NCI-H774 (cell line): ENCODE data around the gene RCSD1.

Experiments used
- DNase-seq: peaks from one replicate; lab custom pipeline; 2025; lab: John Stamatoyannopoulos, UW

RCSD1 gene

GRCh38 chr1:167618366-167618765, 11.7 kb upstream of the RCSD1 start:
- DNase-seq = no peak

- no peak for DNase-seq
Measured at GRCh38 chr1:167618789-167619188, 11.2 kb upstream of the RCSD1 start.

GRCh38 chr1:167620002-167620401, 10.0 kb upstream of the RCSD1 start:
- DNase-seq = no peak

GRCh38 chr1:167621780-167622313, 8.2 kb upstream of the RCSD1 start:
- DNase-seq = no peak

GRCh38 chr1:167623951-167624350, 6.1 kb upstream of the RCSD1 start:
- DNase-seq = no peak

GRCh38 chr1:167625040-167625823, 4.8 kb upstream of the RCSD1 start:
- DNase-seq = no peak

- no peak for DNase-seq
Measured at GRCh38 chr1:167627615-167627864, 2.5 kb upstream of the RCSD1 start.

- peak; percentile 43 for DNase-seq
Measured at GRCh38 chr1:167627865-167628641, 2.0 kb upstream of the RCSD1 start.

GRCh38 chr1:167628741-167629515, 1.1 kb upstream of the RCSD1 start:
- no peak for DNase-seq

- no peak for DNase-seq
Measured at GRCh38 chr1:167630568-167631385, 745 bp downstream of the RCSD1 start.

GRCh38 chr1:167631386-167631935, 1.4 kb downstream of the RCSD1 start:
- DNase-seq = no peak

GRCh38 chr1:167631936-167632614, 2.0 kb downstream of the RCSD1 start:
- DNase-seq = no peak

- DNase-seq = no peak
Measured at GRCh38 chr1:167633258-167633944, 3.4 kb downstream of the RCSD1 start.

GRCh38 chr1:167634435-167634834, 4.4 kb downstream of the RCSD1 start:
- no peak for DNase-seq

- no peak for DNase-seq
Measured at GRCh38 chr1:167635156-167635648, 5.2 kb downstream of the RCSD1 start.

GRCh38 chr1:167635941-167636340, 5.9 kb downstream of the RCSD1 start:
- DNase-seq = no peak

GRCh38 chr1:167638064-167638463, 8.0 kb downstream of the RCSD1 start:
- DNase-seq = no peak

- DNase-seq = no peak
Measured at GRCh38 chr1:167640051-167640450, 10.0 kb downstream of the RCSD1 start.

- DNase-seq = no peak
Measured at GRCh38 chr1:167641786-167642500, 11.9 kb downstream of the RCSD1 start.

- no peak for DNase-seq
Measured at GRCh38 chr1:167642501-167642826, 12.4 kb downstream of the RCSD1 start.
